HG02571 (cell line): ENCODE data around the gene BCAS3.
"Not testable (repeated sequence)": the region's sequence is repeated elsewhere in the genome, so short reads cannot be mapped to it uniquely, and the experiment has no call there.

ENCODE experiments used
- ATAC-seq: cut with Tn5 transposase; IDR thresholded peaks from one replicate; pipeline ENCODE4 v1.9.1; 2021; ENCODE audit warnings: mild to moderate bottlenecking, moderate library complexity; ENCODE audit not compliant: unreplicated experiment

BCAS3 gene

GRCh38 chr17:60916043-60916442 is 238.4 kb downstream of the BCAS3 start:
- no peak for ATAC-seq

DNA sequence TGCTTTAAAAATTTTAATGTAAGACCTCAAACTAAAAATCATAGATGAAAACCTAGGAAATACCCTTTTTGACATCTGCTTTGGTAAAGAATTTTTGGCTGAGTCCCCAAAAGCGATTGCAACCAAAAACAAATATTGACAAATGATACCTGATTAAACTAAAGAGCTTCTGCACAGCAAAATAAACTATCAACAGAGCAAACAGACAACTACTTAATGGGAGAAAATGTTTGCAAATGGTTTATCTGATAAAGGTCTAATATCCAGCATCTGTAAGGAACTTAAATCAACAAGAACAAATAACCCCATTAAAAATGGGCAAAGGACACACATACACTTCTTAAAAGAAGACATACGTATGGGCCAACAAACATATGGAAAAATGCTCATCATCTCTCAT is 242.5 kb downstream of the BCAS3 start:
- no peak for ATAC-seq

DNA sequence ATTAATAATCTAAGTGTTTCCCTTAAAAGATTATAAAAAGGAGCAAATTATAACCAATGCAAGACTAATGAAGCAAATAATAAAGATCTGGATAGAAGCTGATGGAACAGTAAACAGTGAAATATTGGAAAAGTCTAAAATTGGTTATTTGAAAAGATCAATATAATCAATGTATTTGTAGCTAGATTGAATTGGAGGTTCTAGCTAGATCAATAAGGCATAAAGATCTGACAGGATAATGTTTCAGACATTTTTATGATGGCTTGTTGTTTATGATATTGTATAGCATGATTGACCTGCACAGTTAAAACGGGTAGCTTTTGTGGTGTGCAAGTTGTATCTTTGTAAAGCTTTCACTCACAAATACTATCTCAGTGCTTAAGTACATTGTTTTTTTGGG is 245.3 kb downstream of the BCAS3 start:
- no peak for ATAC-seq

GRCh38 chr17:60926466-60927183 is 249.0 kb downstream of the BCAS3 start:
- ATAC-seq = no peak

DNA sequence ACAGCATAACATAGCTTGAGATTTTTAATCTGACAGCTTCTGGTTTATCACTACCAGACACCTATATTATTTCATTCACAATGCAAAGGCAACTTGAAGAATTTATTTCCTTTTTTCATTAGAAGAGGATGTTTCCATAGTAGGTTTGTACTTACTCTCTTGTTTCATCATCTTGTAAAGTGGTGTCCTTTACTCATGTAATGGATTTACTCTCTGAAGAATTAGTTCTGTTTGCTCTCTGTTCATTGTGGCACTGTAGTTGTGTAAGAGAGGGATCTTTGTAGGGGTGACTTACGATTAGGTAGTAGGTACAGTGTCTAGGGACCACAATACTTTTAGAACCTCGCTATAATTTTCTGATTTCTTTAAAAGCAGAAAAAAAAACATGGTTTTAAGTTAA is 256.1 kb downstream of the BCAS3 start:
- ATAC-seq = no peak

DNA sequence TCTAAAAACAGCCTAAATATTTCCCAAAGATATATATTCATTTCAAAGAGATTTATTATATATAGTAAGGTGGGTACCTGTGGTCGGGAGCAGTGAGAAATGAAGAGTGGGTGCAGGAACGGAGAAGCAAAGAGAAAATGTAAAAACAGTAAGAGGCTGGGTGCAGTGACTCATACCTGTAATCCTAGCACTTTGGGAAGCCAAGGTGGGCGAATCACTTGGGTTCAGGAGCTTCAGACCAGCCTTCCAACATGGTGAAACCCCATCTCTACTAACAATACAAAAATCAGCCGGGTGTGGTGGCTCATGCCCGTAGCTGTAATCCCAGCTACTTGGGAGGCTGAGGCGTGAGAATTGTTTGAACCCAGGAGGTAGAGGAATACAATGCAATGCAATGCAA is 257.1 kb downstream of the BCAS3 start:
- no peak for ATAC-seq

DNA sequence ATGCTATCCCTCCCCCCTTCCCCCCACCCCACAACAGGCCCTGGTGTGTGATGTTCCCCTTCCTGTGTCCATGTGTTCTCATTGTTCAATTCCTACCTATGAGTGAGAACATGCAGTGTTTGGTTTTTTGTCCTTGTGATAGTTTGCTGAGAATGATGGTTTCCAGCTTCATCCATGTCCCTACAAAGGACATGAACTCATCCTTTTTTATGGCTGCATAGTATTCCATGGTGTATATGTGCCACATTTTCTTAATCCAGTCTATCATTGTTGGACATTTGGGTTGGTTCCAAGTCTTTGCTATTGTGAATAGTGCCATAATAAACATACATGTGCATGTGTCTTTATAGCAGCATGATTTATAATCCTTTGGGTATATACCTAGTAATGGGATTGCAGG is 258.3 kb downstream of the BCAS3 start:
- not testable (repeated sequence) for ATAC-seq

GRCh38 chr17:60939318-60939717 is 261.7 kb downstream of the BCAS3 start:
- no peak for ATAC-seq

DNA sequence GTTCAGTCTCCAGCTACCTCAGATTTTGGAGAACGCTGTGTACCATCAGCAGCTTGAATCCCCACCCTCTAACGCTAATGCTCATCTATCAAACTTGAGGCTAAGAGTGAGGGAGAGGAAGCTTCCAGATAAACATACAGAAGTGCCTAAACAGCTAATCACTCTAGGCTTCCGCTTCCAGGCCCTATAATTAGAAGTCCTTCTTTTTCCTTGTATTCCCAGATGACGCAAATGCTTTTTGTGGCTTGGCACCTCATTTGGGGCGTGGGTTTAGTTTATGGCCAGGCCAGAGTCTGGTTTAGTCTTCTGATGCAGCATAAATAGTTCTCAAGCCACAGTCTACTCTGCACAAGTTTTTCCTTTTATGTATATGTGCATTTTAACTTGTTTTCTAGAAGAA is 263.4 kb downstream of the BCAS3 start:
- no peak for ATAC-seq

DNA sequence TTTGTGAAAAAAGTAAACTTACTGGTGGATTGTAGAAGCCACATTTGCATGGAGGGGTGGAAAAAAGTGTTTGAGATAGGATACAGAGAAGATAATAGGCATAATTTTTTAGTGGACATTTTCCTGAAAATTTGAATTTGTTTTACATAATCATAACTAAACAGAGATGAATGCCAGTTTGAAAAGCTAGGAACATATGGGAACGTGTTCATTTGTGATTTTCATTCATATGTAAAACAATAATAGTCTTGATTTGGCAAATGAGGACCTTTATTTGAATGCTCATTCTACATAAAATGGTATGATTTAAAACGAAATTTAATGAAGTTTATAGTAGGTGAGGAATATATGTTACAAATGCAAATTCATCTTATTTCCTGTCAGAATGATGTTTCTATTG is 263.9 kb downstream of the BCAS3 start:
- no peak for ATAC-seq

GRCh38 chr17:60944751-60945150 is 267.1 kb downstream of the BCAS3 start:
- ATAC-seq = no peak

DNA sequence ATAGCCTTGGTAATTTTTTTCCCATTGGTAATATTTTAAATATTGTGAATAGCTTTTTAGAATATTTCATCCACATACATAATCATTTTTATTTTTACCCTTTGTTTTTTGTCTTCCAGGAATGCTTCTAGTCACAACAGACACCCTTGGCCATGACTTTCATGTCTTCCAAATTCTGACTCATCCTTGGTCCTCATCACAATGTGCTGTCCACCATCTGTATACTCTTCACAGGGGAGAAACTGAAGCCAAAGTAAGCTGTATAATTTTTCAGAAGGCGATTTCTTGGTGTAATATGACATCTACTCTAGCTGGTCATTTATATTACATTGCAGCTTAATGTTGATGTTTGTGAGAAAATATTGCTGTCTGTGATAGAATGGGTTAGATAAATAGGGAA is 269.4 kb downstream of the BCAS3 start:
- no peak for ATAC-seq

DNA sequence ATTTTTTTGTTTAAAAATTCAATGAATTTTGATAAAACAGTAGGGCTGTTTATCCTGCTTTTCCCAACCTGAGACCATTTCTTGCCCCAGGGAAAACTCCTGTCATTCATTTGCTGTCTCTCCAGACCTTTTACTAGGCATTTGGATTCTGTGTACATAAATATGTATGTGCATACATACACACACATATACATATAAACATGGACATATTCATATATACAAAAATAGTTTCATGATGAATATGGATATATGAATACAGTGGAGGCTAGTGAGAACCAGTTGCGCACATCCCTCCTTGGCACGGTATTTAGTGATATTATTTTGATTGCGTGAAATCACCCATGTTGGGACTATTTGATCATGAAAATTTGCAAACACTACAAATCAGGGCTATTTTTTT is 269.9 kb downstream of the BCAS3 start:
- ATAC-seq = no peak

- no peak for ATAC-seq
These were observed 275.1 kb downstream of the BCAS3 start for GRCh38 chr17:60952747-60953146.

DNA sequence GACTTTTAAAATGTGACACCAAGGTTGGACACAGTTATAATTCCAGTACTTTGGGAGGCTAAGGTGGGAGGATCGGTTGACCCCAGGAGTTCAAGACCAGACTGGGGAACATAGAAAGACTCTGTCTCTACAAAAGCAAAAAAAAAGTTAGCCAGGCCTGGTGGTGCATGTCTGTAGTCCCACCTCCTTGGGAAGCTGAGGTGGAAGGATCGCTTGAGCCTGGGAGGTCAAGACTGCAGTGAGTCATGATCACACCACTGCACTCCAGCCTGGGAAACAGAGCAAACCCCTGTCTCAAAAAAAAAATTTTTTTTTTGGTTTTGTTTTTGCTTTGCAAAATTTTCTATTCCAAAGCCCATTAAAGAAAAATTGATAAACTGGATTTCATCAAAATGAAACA is 281.4 kb downstream of the BCAS3 start:
- no peak for ATAC-seq

DNA sequence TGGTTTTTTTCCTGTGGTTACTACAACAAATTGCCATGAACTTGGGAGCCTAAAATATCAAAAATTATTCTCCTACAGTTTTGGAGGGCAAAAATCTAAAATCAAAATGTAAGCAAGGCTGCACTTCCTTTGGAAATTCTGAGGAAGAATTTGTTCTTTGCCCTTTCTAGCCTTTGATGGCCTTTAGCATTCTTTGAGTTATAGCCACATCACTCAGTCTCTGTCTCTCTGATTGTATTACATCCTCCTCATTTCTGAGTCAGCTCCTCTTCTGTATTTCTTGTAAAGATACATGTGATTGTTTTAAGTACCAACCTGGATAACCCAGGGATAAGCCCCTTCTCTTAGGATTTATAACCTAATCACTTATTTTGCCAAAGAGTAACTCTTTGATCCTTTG is 282.0 kb downstream of the BCAS3 start:
- ATAC-seq = no peak

- no peak for ATAC-seq
These were observed 282.9 kb downstream of the BCAS3 start for GRCh38 chr17:60960398-60961065.

DNA sequence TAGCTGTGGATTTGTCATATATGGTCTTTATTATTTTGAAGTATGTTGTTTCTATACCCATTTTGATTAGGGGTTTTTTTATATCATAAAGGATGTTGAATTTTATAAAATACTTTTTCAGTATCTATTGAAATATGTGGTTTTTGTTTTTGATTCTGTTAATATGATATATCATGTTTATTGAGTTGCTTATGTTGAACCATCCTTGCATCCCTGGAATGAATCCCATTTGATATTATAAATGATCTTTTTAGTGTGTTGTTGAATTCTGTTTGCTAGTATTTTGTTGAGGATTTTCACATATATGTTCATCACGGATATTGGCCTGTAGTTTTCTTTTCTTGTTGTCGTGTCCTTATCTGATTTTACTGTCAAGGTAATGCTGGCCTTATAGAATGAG is 286.5 kb downstream of the BCAS3 start:
- ATAC-seq = no peak

GRCh38 chr17:60968266-60968665 is 290.6 kb downstream of the BCAS3 start:
- ATAC-seq = no peak

DNA sequence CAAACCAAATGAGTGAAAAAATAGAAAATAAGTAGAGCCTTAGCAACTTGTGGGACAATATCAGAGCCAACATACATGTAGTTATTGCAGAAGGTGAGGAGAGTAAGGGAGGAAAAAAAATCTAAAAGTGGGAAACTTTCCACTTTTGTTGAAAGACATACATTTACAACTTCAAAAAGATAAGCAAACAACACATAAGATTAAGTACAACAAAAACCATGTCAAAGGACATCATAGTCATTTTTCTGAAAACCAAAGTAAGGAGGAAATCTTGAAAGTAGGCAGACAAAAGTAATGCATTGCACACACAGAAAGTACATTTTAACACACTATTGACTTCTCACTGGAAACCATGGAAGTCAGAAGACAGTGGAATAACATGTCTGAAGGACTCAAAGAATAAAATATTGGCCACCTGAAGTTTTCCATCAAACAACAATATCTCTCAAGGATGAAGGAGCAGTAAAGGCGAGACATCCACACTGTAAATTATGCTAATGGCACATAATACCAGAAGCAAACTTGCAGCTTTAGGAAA is 291.9 kb downstream of the BCAS3 start:
- no peak for ATAC-seq

DNA sequence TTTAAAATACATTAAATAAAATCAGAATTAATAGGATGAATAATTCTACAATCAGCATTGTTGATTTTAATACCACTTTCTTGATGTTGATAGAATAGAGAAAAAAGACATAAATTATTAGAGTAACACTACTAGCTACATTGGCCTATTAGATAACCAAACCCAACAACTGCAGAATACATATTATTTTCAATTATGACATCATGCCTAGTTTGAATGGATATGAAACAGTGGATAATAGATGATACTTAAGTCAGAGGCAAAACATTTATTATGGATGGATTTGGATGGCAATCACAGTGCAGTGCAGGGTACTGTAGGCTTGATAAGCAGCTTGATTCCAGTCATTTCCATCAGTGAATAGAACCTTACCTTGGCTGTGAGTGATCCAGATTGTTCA is 293.1 kb downstream of the BCAS3 start:
- ATAC-seq = no peak

DNA sequence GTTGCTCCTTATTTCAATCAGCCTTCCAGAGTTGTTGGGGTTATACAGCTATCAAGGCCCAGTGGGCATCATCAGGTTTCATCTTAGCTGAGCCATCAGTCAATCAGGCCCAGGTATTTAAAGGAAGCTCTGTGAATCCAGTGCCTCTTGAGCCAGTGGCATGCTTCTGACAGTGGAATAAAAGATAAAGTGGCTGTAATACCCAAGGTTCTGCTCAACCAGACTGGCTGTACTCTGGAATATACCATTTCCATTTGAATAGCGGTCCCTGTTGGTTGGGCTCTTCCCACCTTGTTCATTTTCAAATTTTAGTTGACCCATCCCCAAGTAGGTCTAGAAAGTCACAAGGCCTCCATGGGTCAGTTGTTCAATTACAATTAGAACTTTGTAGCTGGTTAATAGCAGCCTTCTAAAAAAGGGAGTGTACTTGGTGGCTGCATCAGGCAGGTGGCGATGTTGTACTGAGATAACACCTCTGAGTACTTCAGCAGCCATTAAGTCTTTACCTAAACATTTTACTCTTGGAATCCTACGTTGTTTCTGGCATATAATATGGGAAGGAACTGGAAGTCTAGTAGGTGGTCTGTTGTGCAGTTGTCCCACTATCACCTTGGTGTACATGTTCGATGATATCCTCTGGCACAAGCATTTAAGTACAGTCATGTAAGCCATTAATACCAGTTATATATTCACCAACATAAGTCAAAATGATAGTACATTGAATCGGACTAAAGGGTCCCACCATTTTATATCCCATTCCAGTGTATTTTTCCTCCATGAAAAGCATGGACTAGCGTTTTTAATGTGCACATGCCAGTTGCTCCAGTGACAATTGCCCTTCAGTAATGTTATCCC is 294.1 kb downstream of the BCAS3 start:
- no peak for ATAC-seq
